Psoas muscle (tissue), 8 donors: ENCODE measurements around the gene SMAD4. TPM values are rescaled to one million over a fixed set of nuclear protein-coding genes. Genes with fewer than 3 reads are reported as not detected.
A peak's percentile ranks its signal among the peaks of the same experiment; 100 is the strongest.
"Not testable (repeated sequence)": the region's sequence is repeated elsewhere in the genome, so short reads cannot be mapped to it uniquely, and the experiment has no call there.

Source experiments
- ATAC-seq, 4 donors: fragments of 200-7000 bp; cut with Tn5 transposase; one replicate each; pipeline ENCODE4 v1.9.1; 2020; ENCODE audit warnings: moderate library complexity in 3 of 4, mild to moderate bottlenecking in 2 of 4
- DNase-seq, 2 donors: peaks; one replicate each; pipeline ENCODE4 v3.0.0-alpha.2; 2020
- H3K27ac ChIP-seq: fragments of 200-600 bp; one replicate; pipeline ENCODE4 v1.8.0; 2022
- H3K27me3 ChIP-seq, 3 donors: fragments of 200-600 bp in 1 of 3; one replicate each; pipeline versions ENCODE4 v1.6.1 to v1.8.0; 2013 to 2022; ENCODE audit warnings: low read length in 2 of 3, mild to moderate bottlenecking in 2 of 3, moderate library complexity in 1 of 3; ENCODE audit not compliant: insufficient read depth in 3 of 3
- H3K36me3 ChIP-seq, 2 donors: fragments of 200-600 bp in 1 of 2; one replicate each; pipeline versions ENCODE4 v1.6.1 to v1.8.0; 2013 to 2022; ENCODE audit warnings: low read depth in 1 of 2, mild to moderate bottlenecking in 1 of 2, moderate library complexity in 1 of 2; ENCODE audit not compliant: insufficient read depth in 1 of 2
- H3K4me1 ChIP-seq: fragments of 200-600 bp; one replicate; pipeline ENCODE4 v1.8.0; 2022
- H3K4me3 ChIP-seq: fragments of 200-600 bp; one replicate; pipeline ENCODE4 v1.8.0; 2022; ENCODE audit warnings: mild to moderate bottlenecking
- H3K9me3 ChIP-seq: fragments of 200-600 bp; one replicate; pipeline ENCODE4 v1.8.0; 2022
- CTCF ChIP-seq: fragments of 200-600 bp; IDR thresholded peaks from one replicate; pipeline ENCODE4 v1.8.0; 2022; ENCODE audit warnings: antibody characterized with exemption
- WGBS, 3 donors: extraction: QIAGEN DNeasy Blood & Tissue Kit; methylation state at CpG; one replicate each; pipeline versions ENCODE4 v1.1.6 to v1.1.7; 2013; 5-methylcytosine and 5-hydroxymethylcytosine counted together
- intact Hi-C, 2 donors: fragments of 100-400 bp; cut with DNase I; formaldehyde crosslinking; loops; one replicate each; pipeline versions ENCODE4 v1.11.0 to v1.14.2; 2022
- polyA plus RNA-seq, 3 donors: library from polyadenylated mRNA; stranded (reverse); fragments of 200-250 nt; gene quantifications; one replicate each; pipeline ENCODE4 v1.2.3, GENCODE V29; 2013
- total RNA-seq, 4 donors: library from RNA; stranded (reverse); fragmentation: NEBNext Ultra II Directional in 2 of 4; extraction: Animal tissue kit (Norgen Biotek cat#: 25700) in 2 of 4; gene quantifications; one replicate each; pipeline versions ENCODE4 v1.2.1 to v1.2.4, GENCODE V29; 2021 to 2023
- donor health status: healthy with polysubstance abuse.
- donor health status: DM: no; HTN: no; CAD: no; lungs with moderate emphysema.
- donor health status: Bipolar disorder and iron deficiency.
- donor health status: healthy.
- donor health status: DM: yes; HTN: yes; CAD: no.
- donor health status: DM: no; HTN: no; CAD: no.
- donor health status: DM: no; HTN: no; CAD: no.
- donor health status: DM: yes; HTN: yes; CAD: no.

Gene SMAD4
- total and polyA plus RNA-seq, 7 donors = 35.6 to 128 (median 92.7) TPM

GRCh38 chr18:51107082-51107481 is 77.1 kb downstream of the SMAD4 start:
- H3K4me3 ChIP-seq = no peak overlapping the region

GRCh38 chr18:51107598-51108305 is 77.7 kb downstream of the SMAD4 start:
- H3K36me3 ChIP-seq = no peaks in the 10 kb centered on the region
- no peaks in the 10 kb centered on the region for H3K27me3 ChIP-seq
- no peak overlapping the region for H3K27ac ChIP-seq
- 73 to 75% (median 73%) methylated on average over 9 of the region's 9 CpGs for WGBS, 3 donors
- no peak for TF ChIP-seq CTCF
- DNase-seq (no peak), ATAC-seq (no peak)
- no peaks in the 10 kb centered on the region for H3K9me3 ChIP-seq
- H3K4me1 ChIP-seq = no peaks in the 10 kb centered on the region
- no peak overlapping the region for H3K4me3 ChIP-seq
- intact Hi-C loops = loop anchor here in 1 of 2 donors (5.0 kb wide), 2 partner anchors 85 to 515 kb away; no protein-coding TSS in a partner anchor

More at GRCh38 chr18:51107082-51107481, 77.1 kb downstream of the SMAD4 start:
- no peaks in the 10 kb centered on the region for H3K36me3 ChIP-seq
- no peak for ATAC-seq
- peaks cover 1% of the 10 kb centered on the region for H3K9me3 ChIP-seq
- 58 to 74% (median 59%) methylated on average over 6 of the region's 6 CpGs for WGBS, 3 donors
- intact Hi-C loops = loop anchor here in 1 of 2 donors (5.0 kb wide), 2 partner anchors 85 to 515 kb away; no protein-coding TSS in a partner anchor
- no peak for TF ChIP-seq CTCF
- DNase-seq = no peak
- no peak overlapping the region for H3K27ac ChIP-seq
- H3K4me1 ChIP-seq = no peaks in the 10 kb centered on the region
- H3K27me3 ChIP-seq = no peaks in the 10 kb centered on the region

GRCh38 chr18:51108330-51108729 is 78.3 kb downstream of the SMAD4 start:
- Histone ChIP-seq H3K9me3 (no peaks in the 10 kb centered on the region), H3K36me3 (no peaks in the 10 kb centered on the region), H3K4me1 (no peaks in the 10 kb centered on the region), H3K27me3 (no peaks in the 10 kb centered on the region), H3K27ac (no peak overlapping the region), H3K4me3 (no peak overlapping the region)
- intact Hi-C loops = loop anchor here in 1 of 2 donors (5.0 kb wide), 2 partner anchors 84 to 514 kb away; no protein-coding TSS in a partner anchor
- DNase-seq (no peak), ATAC-seq (no peak)
- no peak for TF ChIP-seq CTCF
- 70 to 78% (median 71%) methylated on average over 5 of the region's 5 CpGs for WGBS, 3 donors

GRCh38 chr18:51110073-51110797 is 80.2 kb downstream of the SMAD4 start:
- H3K4me3 ChIP-seq = no peak overlapping the region
- no peaks in the 10 kb centered on the region for H3K4me1 ChIP-seq
- TF ChIP-seq CTCF = peak; percentile 96
- no peaks in the 10 kb centered on the region for H3K9me3 ChIP-seq
- 34 to 39% (median 35%) methylated on average over 38 to 42 of the region's 42 CpGs for WGBS, 3 donors
- no peak overlapping the region for H3K27ac ChIP-seq
- H3K27me3 ChIP-seq = no peaks in the 10 kb centered on the region
- intact Hi-C loops = loop anchor here (2.0 to 10.0 kb wide), 3 partner anchors 272 to 425 kb away; no protein-coding TSS in a partner anchor
- peak; percentile 67 to 79 for DNase-seq
- no peaks in the 10 kb centered on the region for H3K36me3 ChIP-seq
- peak; percentile 82 to 95 (median 90) for ATAC-seq

- ATAC-seq, H3K4me1 ChIP-seq, H3K27ac ChIP-seq, H3K27me3 ChIP-seq, H3K9me3 ChIP-seq, H3K4me3 ChIP-seq, DNase-seq, H3K36me3 ChIP-seq: not testable (repeated sequence)
- intact Hi-C loops = loop anchor here (2.0 to 10.0 kb wide), 3 partner anchors 271 to 423 kb away; no protein-coding TSS in a partner anchor
- 95 to 97% (median 97%) methylated on average over 24 of the region's 24 CpGs for WGBS, 3 donors
Observed at GRCh38 chr18:51111633-51112355, 81.8 kb downstream of the SMAD4 start.

GRCh38 chr18:51116996-51117395 is 87.0 kb downstream of the SMAD4 start:
- not testable (repeated sequence) for H3K9me3 ChIP-seq, H3K27ac ChIP-seq, H3K27me3 ChIP-seq, DNase-seq, H3K4me3 ChIP-seq, H3K4me1 ChIP-seq, ATAC-seq, H3K36me3 ChIP-seq
- intact Hi-C loops = loop anchor here in 1 of 2 donors (10.0 kb wide), 1 partner anchor 418 kb away; no protein-coding TSS in a partner anchor
- WGBS, 3 donors = 95 to 98% (median 97%) methylated on average over 20 to 25 of the region's 25 CpGs

- not testable (repeated sequence) for H3K4me3 ChIP-seq, H3K27me3 ChIP-seq, H3K36me3 ChIP-seq, H3K4me1 ChIP-seq, DNase-seq, ATAC-seq, H3K9me3 ChIP-seq, H3K27ac ChIP-seq
- WGBS, 3 donors = 92 to 94% (median 92%) methylated on average over 11 of the region's 11 CpGs
- intact Hi-C loops = loop anchor here in 1 of 2 donors (10.0 kb wide), 1 partner anchor 415 kb away; no protein-coding TSS in a partner anchor
Observed at GRCh38 chr18:51119561-51119960, 89.5 kb downstream of the SMAD4 start.
